IPS-18c (cell line): Measurements from ENCODE around the gene NEK4.

Experiments
- H3K4me3 ChIP-seq: 2 replicates; pipeline ENCODE4 v1.7.0; 2013; ENCODE audit warnings: low read depth, mild to moderate bottlenecking, low read length, moderate library complexity; ENCODE audit not compliant: insufficient read depth
- H3K9me3 ChIP-seq: one replicate; pipeline ENCODE4 v1.6.1; 2013; ENCODE audit warnings: mild to moderate bottlenecking, low read length, moderate library complexity; ENCODE audit not compliant: control insufficient read depth, insufficient read depth

NEK4 gene

DNA sequence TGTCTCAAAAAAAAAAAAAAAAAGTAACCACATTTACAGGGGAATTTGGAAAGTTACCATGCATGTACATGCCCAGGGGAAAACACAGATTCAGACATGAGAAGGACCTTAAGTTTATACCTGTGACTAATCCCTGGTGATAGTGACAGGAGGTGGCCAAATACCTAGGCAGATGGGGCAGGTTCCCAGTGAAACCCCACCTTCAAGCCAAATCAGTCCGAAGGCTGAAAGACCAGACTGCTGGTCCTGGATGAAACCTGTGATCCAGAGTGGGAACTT is 49.1 kb downstream of the NEK4 start:
- no peak overlapping the region for H3K4me3 ChIP-seq
- no peaks in the 10 kb centered on the region for H3K9me3 ChIP-seq

DNA sequence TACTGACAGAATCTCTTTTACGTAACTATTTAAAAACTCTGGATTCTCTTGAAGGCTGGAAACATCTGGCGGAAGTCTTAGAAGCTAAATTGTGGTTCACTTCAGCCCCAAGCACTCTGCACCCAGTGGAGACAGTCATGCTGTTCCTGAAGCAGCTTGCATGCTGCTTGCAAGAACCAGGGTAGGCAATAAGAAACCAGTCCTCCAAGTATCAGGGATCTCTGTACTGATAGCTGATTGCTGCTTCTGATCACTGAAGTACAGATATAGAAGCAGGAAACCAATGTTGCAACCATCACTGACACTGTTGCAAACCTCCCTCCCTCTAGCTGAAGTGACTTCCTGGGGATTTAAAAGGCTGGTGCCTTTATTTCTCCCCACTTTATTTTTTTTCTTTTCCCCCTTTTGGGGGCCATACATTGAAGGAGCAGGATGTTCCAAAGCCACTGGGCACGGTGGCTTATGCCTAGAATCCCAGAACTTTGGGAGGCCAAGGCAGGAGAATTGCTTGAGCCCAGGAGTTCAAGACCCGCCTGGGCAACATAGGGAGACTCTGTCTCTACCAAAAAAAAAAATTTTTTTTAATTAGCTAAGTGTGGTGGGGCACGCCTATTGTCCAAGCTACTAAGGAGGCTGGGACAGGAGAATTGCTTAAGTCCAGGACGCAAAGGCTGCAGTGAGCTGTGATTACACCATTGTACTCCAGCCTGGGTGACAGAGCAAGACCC is 49.6 kb downstream of the NEK4 start:
- Histone ChIP-seq H3K4me3 (no peak overlapping the region), H3K9me3 (no peaks in the 10 kb centered on the region)

- H3K9me3 ChIP-seq, result no peaks in the 10 kb centered on the region
- H3K4me3 ChIP-seq, result no peak overlapping the region
Observed at GRCh38 chr3:52719618-52720017, 51.1 kb downstream of the NEK4 start.

- no peaks in the 10 kb centered on the region for H3K9me3 ChIP-seq
- no peak overlapping the region for H3K4me3 ChIP-seq
Observed at GRCh38 chr3:52715714-52716305, 54.9 kb downstream of the NEK4 start.

DNA sequence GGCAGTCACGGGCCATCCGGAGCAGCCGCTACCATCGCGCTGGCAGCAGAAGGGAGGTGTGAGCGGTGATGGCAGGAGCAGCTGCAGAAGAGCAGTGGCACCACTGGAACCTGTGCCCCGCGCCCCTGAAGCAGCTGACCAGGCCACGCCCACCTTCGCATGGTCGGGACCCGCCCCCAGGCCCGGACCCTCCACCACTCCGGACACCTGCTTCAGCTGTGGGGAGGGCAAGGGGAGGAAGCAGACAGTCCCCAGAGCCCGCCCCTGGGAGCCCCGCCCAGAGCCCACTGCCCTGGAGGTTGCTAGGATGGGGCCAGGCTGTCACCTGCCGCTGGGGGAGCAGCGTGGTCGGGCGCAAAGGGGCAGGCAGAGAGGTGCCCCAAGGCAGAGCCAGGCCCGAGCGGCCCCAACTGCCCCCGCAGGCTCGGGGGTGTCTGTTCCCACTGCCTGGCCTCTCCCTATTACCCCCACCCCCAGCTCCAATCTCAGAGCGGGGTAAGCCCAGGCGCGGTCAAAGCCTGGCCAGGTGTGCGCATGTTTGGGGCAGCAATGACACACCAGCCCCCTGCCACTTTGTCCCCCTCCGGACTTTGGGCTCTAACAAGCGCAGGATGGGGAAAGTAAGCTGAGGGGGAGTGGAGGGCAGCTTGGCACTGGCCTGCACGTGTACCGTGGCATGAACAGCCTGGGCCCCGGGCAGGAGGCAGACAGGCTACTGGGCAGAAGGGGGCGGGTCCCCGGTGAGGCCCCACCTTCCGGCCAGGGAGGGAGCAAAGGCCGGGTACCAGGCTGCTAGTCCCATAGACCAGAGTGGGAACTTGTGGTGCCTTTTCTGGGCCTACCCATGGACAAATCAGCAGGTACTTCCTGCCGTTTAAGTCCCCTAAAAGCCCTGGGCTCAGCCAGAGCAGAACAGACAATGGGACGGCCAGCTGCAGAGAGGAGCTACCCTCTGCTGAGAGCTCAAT is 56.1 kb downstream of the NEK4 start:
- Histone ChIP-seq H3K9me3 (no peaks in the 10 kb centered on the region), H3K4me3 (peak overlapping the region; percentile 66)

GRCh38 chr3:52712291-52713212 is 58.2 kb downstream of the NEK4 start:
- Histone ChIP-seq H3K4me3 (no peak overlapping the region), H3K9me3 (no peaks in the 10 kb centered on the region)

GRCh38 chr3:52710512-52710911 is 60.2 kb downstream of the NEK4 start:
- Histone ChIP-seq H3K9me3 (no peaks in the 10 kb centered on the region), H3K4me3 (no peak overlapping the region)

DNA sequence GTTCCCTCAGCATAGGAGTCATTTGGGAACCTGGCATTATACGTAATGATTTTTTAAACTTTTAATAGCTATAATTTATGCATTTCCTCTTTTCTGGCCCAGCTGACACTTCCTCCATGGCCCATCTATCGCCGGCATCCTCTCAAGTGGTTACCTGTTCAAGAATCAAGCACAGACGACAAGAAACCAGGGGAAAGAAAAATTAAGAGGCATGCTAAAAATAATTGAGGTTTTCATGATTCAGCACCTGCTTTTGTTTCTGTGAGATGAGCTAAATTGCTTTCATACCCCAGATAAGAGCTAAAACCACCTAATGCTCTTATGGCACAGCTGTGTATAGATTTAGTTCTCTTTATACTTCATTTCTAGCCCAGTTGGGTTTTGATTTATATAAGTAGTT is 63.2 kb downstream of the NEK4 start:
- H3K4me3 ChIP-seq, result no peak overlapping the region
- H3K9me3 ChIP-seq, result no peaks in the 10 kb centered on the region

DNA sequence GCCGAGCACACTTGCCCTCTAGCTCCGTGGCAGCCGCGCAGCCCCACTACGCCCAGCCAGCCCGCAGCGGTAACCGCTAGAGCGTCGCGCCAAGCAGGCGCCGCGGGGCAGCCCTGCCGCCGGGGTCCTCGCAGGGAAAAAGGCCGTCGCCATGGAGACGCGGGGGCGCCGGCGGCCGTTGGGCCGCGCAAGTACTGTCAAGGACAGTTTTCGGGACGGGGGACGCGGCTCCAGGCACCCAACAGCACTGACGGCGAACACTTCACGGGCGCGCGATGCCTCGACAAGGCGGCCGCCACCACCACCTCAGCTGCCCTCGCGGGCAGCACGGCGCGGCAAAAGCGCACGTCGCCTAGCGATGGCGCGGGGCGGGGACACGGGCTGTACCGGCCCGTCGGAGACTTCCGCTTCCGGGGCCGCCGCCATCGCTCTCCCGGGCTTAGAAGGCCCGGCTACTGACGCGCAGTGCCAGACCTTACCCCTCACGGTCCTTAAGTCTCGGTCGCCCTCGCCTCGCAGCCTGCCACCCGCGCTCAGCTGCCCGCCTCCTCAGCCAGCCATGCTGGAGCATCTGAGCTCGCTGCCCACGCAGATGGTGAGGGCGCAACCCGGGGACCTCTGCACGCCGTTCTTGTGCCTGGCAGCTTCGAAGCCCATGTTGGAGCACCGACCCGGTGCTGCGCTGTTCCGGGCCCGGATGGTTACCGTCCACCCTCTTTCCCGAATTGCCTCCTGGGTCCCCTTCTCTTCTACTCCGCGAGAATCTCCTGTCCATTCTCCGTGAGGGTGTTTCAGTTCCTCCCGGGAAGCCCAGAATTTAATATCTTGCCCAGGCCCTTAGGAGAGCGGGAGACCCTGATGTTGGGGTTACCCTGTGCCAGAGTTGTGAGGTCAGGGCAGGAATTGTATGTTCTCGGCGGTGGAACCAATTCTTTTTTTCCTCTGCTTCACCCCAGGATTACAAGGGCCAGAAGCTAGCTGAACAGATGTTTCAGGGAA is 64.8 kb downstream of the NEK4 start, which contains the start of the genes GLT8D1 and SPCS1:
Gene GLT8D1 (minus strand): TSS at position 104 of the 999 bp plus-strand sequence. CDS start 5,331 bp downstream, outside the sequence.
Gene SPCS1 (plus strand): TSS at position 419 of the 999 bp plus-strand sequence. CDS start 141 bp downstream, at position 560.
- no peaks in the 10 kb centered on the region for H3K9me3 ChIP-seq
- peak within 1 kb of the TSS; percentile 98 for H3K4me3 ChIP-seq

DNA sequence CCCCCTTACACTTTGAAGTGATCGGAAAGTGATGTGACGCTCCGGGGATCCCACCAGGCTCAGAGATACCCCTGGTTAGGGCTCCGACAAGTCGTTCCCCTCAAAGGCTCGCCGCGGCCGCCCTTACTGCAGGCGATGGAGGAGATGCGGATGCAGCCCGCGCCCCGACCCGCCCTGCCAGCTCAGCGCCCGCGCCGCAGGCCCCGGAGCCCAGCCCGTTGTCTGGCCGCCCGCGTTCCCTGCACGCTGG is 65.4 kb downstream of the NEK4 start:
- Histone ChIP-seq H3K4me3 (peak overlapping the region; percentile 98), H3K9me3 (no peaks in the 10 kb centered on the region)

GRCh38 chr3:52704611-52705437 is 65.9 kb downstream of the NEK4 start:
- Histone ChIP-seq H3K4me3 (peak overlapping the region; percentile 98), H3K9me3 (no peaks in the 10 kb centered on the region)

DNA sequence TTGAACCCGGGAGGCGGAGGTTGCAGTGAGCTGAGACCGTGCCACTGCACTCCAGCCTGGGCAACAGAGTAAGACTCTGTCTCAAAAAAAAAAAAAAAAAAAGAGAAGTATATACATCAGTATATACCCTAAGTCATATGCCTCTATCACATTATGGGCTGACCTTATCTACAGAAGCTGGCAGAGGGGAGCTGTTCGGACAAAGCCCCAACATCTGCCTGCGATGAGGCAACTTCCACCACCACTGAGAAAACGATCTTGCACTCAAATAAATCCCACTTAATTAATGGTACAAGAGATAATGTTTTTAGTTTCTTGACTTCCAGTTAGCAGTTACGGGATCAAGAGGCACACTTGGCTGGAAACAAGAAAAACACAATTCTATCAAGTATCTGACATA is 67.4 kb downstream of the NEK4 start:
- Histone ChIP-seq H3K9me3 (no peaks in the 10 kb centered on the region), H3K4me3 (no peak overlapping the region)

DNA sequence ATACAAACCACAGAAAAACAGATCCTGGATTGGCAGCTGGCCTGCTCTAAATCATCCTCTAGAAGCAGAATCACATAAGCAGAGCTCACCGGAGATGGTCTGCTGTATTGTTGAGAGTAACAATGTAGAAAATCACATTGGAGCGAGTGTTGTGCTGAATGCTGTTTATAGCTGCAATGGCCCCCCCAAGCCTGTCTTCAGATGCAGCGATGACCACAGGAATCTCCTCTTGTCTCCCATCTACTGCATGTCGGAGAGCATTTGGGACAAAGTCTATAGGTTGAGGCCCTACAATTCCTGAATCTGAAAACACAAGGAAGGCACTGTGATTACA is 73.1 kb downstream of the NEK4 start:
- Histone ChIP-seq H3K4me3 (no peak overlapping the region), H3K9me3 (no peaks in the 10 kb centered on the region)

DNA sequence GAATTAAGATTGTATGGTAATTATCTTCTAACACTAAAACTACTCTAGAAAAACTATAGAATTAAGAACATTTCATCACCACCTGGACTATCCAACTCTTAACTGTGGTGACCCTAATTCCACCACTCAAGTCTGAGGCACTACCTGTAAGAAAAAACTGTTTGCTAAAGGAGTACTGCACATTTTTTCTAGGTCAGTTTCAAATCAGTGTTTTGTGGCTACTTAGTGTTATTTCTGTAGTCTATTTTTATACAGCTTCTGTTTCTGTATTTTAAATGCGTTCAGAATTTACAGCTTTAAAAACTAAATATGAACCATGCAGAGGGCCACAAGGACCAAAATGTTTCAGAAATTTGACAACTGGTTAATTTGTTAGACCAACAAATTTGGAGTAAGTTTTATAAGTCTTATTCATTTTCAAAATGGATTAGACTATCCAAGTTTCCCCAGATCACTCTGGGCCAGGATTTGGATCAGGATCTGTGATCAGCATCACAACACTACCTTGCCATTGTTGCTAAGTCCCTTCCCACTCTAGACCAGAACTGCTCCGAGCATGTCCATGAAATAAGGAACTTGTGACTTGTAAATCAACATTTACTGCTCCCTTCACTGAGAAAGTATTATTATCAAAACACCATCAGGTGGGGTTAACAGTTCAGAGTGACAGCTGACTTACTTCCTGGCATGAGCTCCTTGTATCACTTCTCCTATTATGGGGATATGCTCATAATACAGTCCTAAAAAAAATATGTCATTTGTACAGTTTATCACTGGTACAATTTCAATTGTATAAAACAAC is 73.7 kb downstream of the NEK4 start:
- no peak overlapping the region for H3K4me3 ChIP-seq
- H3K9me3 ChIP-seq, result no peaks in the 10 kb centered on the region
